GM10248 (cell line): Measurements from ENCODE around the gene NFIA.

Experiments used
- CTCF ChIA-PET: fragments of 300-600 bp; sonication (Branson Sonifier 250); formaldehyde crosslinking; extraction: SDS; loops from one replicate; lab custom pipeline; 2021; ENCODE audit warnings: antibody characterized with exemption; lab: Yijun Ruan, JAX
- POLR2A ChIA-PET: fragments of 350-650 bp; sonication (Branson Sonifier 250); formaldehyde crosslinking; extraction: SDS; loops from one replicate; lab custom pipeline; 2020; ENCODE audit warnings: antibody characterized with exemption; lab: Yijun Ruan, JAX
- DNase-seq: peaks from one replicate; pipeline ENCODE4 v3.0.0; 2012; ENCODE audit errors: extremely low spot score
- CTCF ChIP-seq: IDR thresholded peaks from 2 replicates; pipeline ENCODE4 v1.5.1; 2012; ENCODE audit warnings: mild to moderate bottlenecking, low read depth; ENCODE audit errors: extremely low read depth, missing control alignments, control extremely low read depth

NFIA gene

GRCh38 chr1:61424382-61424781, 342.0 kb downstream of the NFIA start:
- ChIA-PET POLR2A (no interaction called here), CTCF (interaction anchor here (0.9 kb wide), 1 partner anchor 15 kb away, joined by 3 read pairs; no protein-coding TSS in a partner anchor)
- DNase-seq = no peak
- no peak for TF ChIP-seq CTCF

GRCh38 chr1:61425040-61425439, 342.7 kb downstream of the NFIA start:
- ChIA-PET POLR2A (no interaction called here), CTCF (interaction anchor here (0.9 kb wide), 1 partner anchor 16 kb away, joined by 3 read pairs; no protein-coding TSS in a partner anchor)
- no peak for TF ChIP-seq CTCF
- DNase-seq = no peak

- ChIA-PET POLR2A (no interaction called here), CTCF (interaction anchor here (0.9 to 1.1 kb wide), 2 partner anchors 11 to 162 kb away, joined by 3 to 4 read pairs; no protein-coding TSS in a partner anchor)
- no peak for TF ChIP-seq CTCF
- DNase-seq = no peak
Observed at GRCh38 chr1:61426254-61426653, 343.9 kb downstream of the NFIA start.

GRCh38 chr1:61426885-61427284, 344.5 kb downstream of the NFIA start:
- CTCF ChIA-PET = interaction anchor here (0.9 to 1.1 kb wide), 2 partner anchors 10 to 161 kb away, joined by 3 to 4 read pairs; no protein-coding TSS in a partner anchor
- TF ChIP-seq CTCF = no peak
- DNase-seq = no peak
- POLR2A ChIA-PET = no interaction called here

- no peak for TF ChIP-seq CTCF
- ChIA-PET CTCF (no interaction called here), POLR2A (no interaction called here)
- no peak for DNase-seq
Observed at GRCh38 chr1:61427510-61427909, 345.1 kb downstream of the NFIA start.

- ChIA-PET POLR2A (no interaction called here), CTCF (no interaction called here)
- no peak for TF ChIP-seq CTCF
- no peak for DNase-seq
Observed at GRCh38 chr1:61428146-61428545, 345.8 kb downstream of the NFIA start.
